ENCODE measurements around the gene TMEM182.

GRCh38 chr2:102848366-102848839 is 86.6 kb downstream of the TMEM182 start:
- TF ChIP-seq CTCF (IDR thresholded peaks at IDR 0.05; ENCODE audit: low read length) (no peak), EZH2 (IDR thresholded peaks at IDR 0.05; ENCODE audit: borderline replicate concordance, low read length) (no peak)

Data from OCI-LY1 (cell line).